ENCODE measurements around the gene PIGX. TPM values are rescaled to one million over a fixed set of nuclear protein-coding genes. Genes with fewer than 3 reads are reported as not detected.

The PIGX gene
- total and polyA plus RNA-seq, 2 donors (not counting 1 experiment from before 2014, with no cell fraction given) = 4.9 to 21.5 TPM

GRCh38 chr3:196721097-196721496 lies 8.9 kb downstream of the PIGX start:
- Mint-ChIP-seq H3K27ac (no peak overlapping the region), H3K27me3 (no peaks in the 10 kb centered on the region), H3K4me3 (no peak overlapping the region), H3K9me3 (ENCODE audit: insufficient read depth) (no peaks in the 10 kb centered on the region), H3K4me1 (no peaks in the 10 kb centered on the region)
- no peaks in the 10 kb centered on the region for H3K4me1 ChIP-seq (ENCODE audit: control insufficient read depth in 2 of 2, insufficient read depth in 2 of 2, low read length in 2 of 2)
- H3K4me3 ChIP-seq (ENCODE audit: control extremely low read depth in 1 of 5, extremely low read depth in 1 of 5, insufficient read depth in 1 of 5, low read depth in 2 of 5, low read length in 4 of 5) = no peak overlapping the region
- ChIA-PET POLR2A (no interaction called here), CTCF (no interaction called here)
- peaks cover 12% of the 10 kb centered on the region for H3K79me2 ChIP-seq (ENCODE audit: control insufficient read depth, insufficient read depth, low read length)
- WGBS (ENCODE audit: insufficient coverage) = no CpG with 5 or more reads among the region's 2 CpGs
- no peak overlapping the region for H3K27ac ChIP-seq (ENCODE audit: low read length in 2 of 2)
- no peak overlapping the region for H3K9ac ChIP-seq (ENCODE audit: low read length)
- H2AFZ ChIP-seq (ENCODE audit: insufficient read depth, low read depth, low read length, poor library complexity, severe bottlenecking) = no peak overlapping the region
- peaks cover 3 to 9% of the 10 kb centered on the region in 2 experiments for H3K36me3 ChIP-seq (replicated peaks in 1 of 2; ENCODE audit: control extremely low read depth in 1 of 2, control insufficient read depth in 1 of 2, extremely low read depth in 1 of 2, insufficient read depth in 2 of 2, low read length in 1 of 2)
- no peak for TF ChIP-seq EZH2 (IDR thresholded peaks at IDR 0.05; ENCODE audit: borderline replicate concordance, insufficient read depth, low read depth, low read length, poor library complexity, severe bottlenecking)
- no peak for TF ChIP-seq CTCF (IDR thresholded peaks at IDR 0.05)
- DNase-seq (no peak), ATAC-seq (ENCODE audit: low read depth) (no peak)
- intact Hi-C loops (cut with micrococcal nuclease) = no loop called here
- no peaks in the 10 kb centered on the region for H3K27me3 ChIP-seq (replicated peaks in 1 of 4; ENCODE audit: control extremely low read depth in 1 of 4, control insufficient read depth in 3 of 4, insufficient read depth in 4 of 4, low read length in 3 of 4)
- H3K4me2 ChIP-seq (replicated peaks; ENCODE audit: low read depth, low read length, poor library complexity, severe bottlenecking) = no peak overlapping the region
- H4K20me1 ChIP-seq (ENCODE audit: control insufficient read depth, insufficient read depth, low read length, poor library complexity, severe bottlenecking) = no peaks in the 10 kb centered on the region
- no peaks in the 10 kb centered on the region for H3K9me3 ChIP-seq (ENCODE audit: control extremely low read depth in 1 of 3, control insufficient read depth in 2 of 3, insufficient read depth in 1 of 3, low read length in 2 of 3)

GRCh38 chr3:196726788-196727675 lies 14.9 kb downstream of the PIGX start:
- Histone ChIP-seq H3K27ac (ENCODE audit: low read length in 2 of 2) (no peak overlapping the region), H3K4me3 (ENCODE audit: control extremely low read depth in 1 of 5, extremely low read depth in 1 of 5, insufficient read depth in 1 of 5, low read depth in 2 of 5, low read length in 4 of 5) (no peak overlapping the region), H3K4me2 (replicated peaks; ENCODE audit: low read depth, low read length, poor library complexity, severe bottlenecking) (no peak overlapping the region), H3K79me2 (ENCODE audit: control insufficient read depth, insufficient read depth, low read length) (peaks cover 5% of the 10 kb centered on the region), H3K36me3 (replicated peaks in 1 of 2; ENCODE audit: control extremely low read depth in 1 of 2, control insufficient read depth in 1 of 2, extremely low read depth in 1 of 2, insufficient read depth in 2 of 2, low read length in 1 of 2) (peaks cover 5% of the 10 kb centered on the region in 2 experiments), H3K4me1 (ENCODE audit: control insufficient read depth in 2 of 2, insufficient read depth in 2 of 2, low read length in 2 of 2) (no peaks in the 10 kb centered on the region), H2AFZ (ENCODE audit: insufficient read depth, low read depth, low read length, poor library complexity, severe bottlenecking) (no peak overlapping the region), H3K9ac (ENCODE audit: low read length) (no peak overlapping the region), H4K20me1 (ENCODE audit: control insufficient read depth, insufficient read depth, low read length, poor library complexity, severe bottlenecking) (no peaks in the 10 kb centered on the region), H3K27me3 (replicated peaks in 1 of 4; ENCODE audit: control extremely low read depth in 1 of 4, control insufficient read depth in 3 of 4, insufficient read depth in 4 of 4, low read length in 3 of 4) (no peaks in the 10 kb centered on the region), H3K9me3 (ENCODE audit: control extremely low read depth in 1 of 3, control insufficient read depth in 2 of 3, insufficient read depth in 1 of 3, low read length in 2 of 3) (no peaks in the 10 kb centered on the region)
- POLR2A ChIA-PET = interaction anchor here (0.8 kb wide), 1 partner anchor 13 kb away, joined by 3 read pairs; the partner anchor contains the start of gene PAK2
- no peaks in the 10 kb centered on the region for H3K4me1 Mint-ChIP-seq
- ATAC-seq (ENCODE audit: low read depth) (no peak), DNase-seq (no peak)
- no peaks in the 10 kb centered on the region for H3K9me3 Mint-ChIP-seq (ENCODE audit: insufficient read depth)
- WGBS (ENCODE audit: insufficient coverage) = no CpG with 5 or more reads among the region's 7 CpGs
- intact Hi-C loops (cut with micrococcal nuclease) = no loop called here
- CTCF ChIA-PET = no interaction called here
- no peak overlapping the region for H3K4me3 Mint-ChIP-seq
- no peak overlapping the region for H3K27ac Mint-ChIP-seq
- no peaks in the 10 kb centered on the region for H3K27me3 Mint-ChIP-seq
- TF ChIP-seq CTCF (IDR thresholded peaks at IDR 0.05) (no peak), EZH2 (IDR thresholded peaks at IDR 0.05; ENCODE audit: borderline replicate concordance, insufficient read depth, low read depth, low read length, poor library complexity, severe bottlenecking) (no peak)

Data from B cell (primary cell).